Right atrium auricular region (tissue), 2 donors: Measurements from ENCODE around the gene STX16. TPM values are rescaled to one million over a fixed set of nuclear protein-coding genes. Genes with fewer than 3 reads are reported as not detected.
A peak's percentile ranks its signal among the peaks of the same experiment; 100 is the strongest.

ENCODE experiments used
- DNase-seq: peaks from one replicate; pipeline ENCODE4 v3.0.0-alpha.2; 2019; ENCODE audit warnings: low spot score
- H3K27ac ChIP-seq, 2 donors: fragments of 200-600 bp; sonication (generic); 1 replicate in 1 of 2; 2 replicates in 1 of 2; pipeline ENCODE4 v1.5.1; 2016 to 2019
- H3K27me3 ChIP-seq, 2 donors: fragments of 200-600 bp; sonication (generic); one replicate each; pipeline versions ENCODE4 v1.5.1 to v1.6.0; 2017 to 2019
- H3K36me3 ChIP-seq: fragments of 200-600 bp; sonication (generic); one replicate; pipeline ENCODE4 v1.5.1; 2016
- H3K4me1 ChIP-seq, 2 donors: fragments of 200-600 bp; sonication (generic); one replicate each; pipeline versions ENCODE4 v1.5.1 to v1.6.0; 2017 to 2019
- H3K4me3 ChIP-seq, 2 donors: fragments of 200-600 bp; sonication (generic); 1 replicate in 1 of 2; 2 replicates in 1 of 2; pipeline ENCODE4 v1.5.1; 2017 to 2019; ENCODE audit warnings: mild to moderate bottlenecking in 1 of 2, moderate library complexity in 1 of 2
- H3K9me3 ChIP-seq, 2 donors: fragments of 200-600 bp; sonication (generic); one replicate each; pipeline ENCODE4 v1.5.1; 2019
- total RNA-seq, 2 donors: library from RNA; depleted of rRNA; stranded (reverse); fragments of >200 nt; gene quantifications; one replicate each; pipeline ENCODE4 v1.1.0, GENCODE V29; 2016
- TF ChIP-seq, protein P1 (sequence below), 2 donors: fragments of 200-600 bp; sonication (generic); IDR thresholded peaks; one replicate each; pipeline ENCODE4 v1.5.1; 2019; ENCODE audit warnings: antibody characterized with exemption in 2 of 2

Gene STX16
- total RNA-seq, 2 donors from 2014 or later: 20.9 to 26.1 TPM

- TF ChIP-seq, protein P1, sequence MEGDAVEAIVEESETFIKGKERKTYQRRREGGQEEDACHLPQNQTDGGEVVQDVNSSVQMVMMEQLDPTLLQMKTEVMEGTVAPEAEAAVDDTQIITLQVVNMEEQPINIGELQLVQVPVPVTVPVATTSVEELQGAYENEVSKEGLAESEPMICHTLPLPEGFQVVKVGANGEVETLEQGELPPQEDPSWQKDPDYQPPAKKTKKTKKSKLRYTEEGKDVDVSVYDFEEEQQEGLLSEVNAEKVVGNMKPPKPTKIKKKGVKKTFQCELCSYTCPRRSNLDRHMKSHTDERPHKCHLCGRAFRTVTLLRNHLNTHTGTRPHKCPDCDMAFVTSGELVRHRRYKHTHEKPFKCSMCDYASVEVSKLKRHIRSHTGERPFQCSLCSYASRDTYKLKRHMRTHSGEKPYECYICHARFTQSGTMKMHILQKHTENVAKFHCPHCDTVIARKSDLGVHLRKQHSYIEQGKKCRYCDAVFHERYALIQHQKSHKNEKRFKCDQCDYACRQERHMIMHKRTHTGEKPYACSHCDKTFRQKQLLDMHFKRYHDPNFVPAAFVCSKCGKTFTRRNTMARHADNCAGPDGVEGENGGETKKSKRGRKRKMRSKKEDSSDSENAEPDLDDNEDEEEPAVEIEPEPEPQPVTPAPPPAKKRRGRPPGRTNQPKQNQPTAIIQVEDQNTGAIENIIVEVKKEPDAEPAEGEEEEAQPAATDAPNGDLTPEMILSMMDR (IDR thresholded peaks at IDR 0.05): no peak
- no peak for DNase-seq
- H3K4me1 ChIP-seq: no peaks in the 10 kb centered on the region
- H3K9me3 ChIP-seq: no peaks in the 10 kb centered on the region
- no peak overlapping the region for H3K27ac ChIP-seq
- H3K4me3 ChIP-seq: no peak overlapping the region
- H3K27me3 ChIP-seq: no peaks in the 10 kb centered on the region
- peaks cover 44% of the 10 kb centered on the region for H3K36me3 ChIP-seq
Measured at GRCh38 chr20:58701431-58702160, 50.5 kb downstream of the STX16 start.

DNA sequence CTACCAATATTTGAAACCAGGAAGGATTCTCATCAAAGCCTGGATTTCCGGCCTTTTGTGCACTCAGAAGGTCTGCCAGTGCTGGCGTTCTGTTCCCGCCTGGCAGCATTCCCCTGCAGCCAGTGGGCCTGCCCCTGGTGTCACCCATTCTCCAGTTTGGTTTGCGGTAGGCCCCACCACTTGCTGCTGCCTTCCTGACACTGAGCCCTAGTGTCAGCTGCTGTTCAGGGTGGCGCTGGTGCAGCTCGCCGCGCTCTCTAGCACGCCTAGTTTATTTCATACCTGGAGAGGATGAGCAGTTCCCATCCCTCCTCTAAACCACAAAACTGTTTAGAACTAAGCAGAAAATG lies 51.1 kb downstream of the STX16 start:
- Histone ChIP-seq H3K27me3 (no peaks in the 10 kb centered on the region), H3K9me3 (no peaks in the 10 kb centered on the region), H3K4me3 (no peak overlapping the region), H3K27ac (no peak overlapping the region), H3K4me1 (no peaks in the 10 kb centered on the region), H3K36me3 (peaks cover 38% of the 10 kb centered on the region)
- no peak for DNase-seq
- TF ChIP-seq, protein P1 (IDR thresholded peaks at IDR 0.05): no peak

- Histone ChIP-seq H3K27me3 (no peaks in the 10 kb centered on the region), H3K36me3 (peaks cover 38% of the 10 kb centered on the region), H3K27ac (no peak overlapping the region), H3K4me3 (no peak overlapping the region), H3K9me3 (no peaks in the 10 kb centered on the region), H3K4me1 (no peaks in the 10 kb centered on the region)
- TF ChIP-seq, protein P1 (IDR thresholded peaks at IDR 0.05): no peak
- DNase-seq: peak; percentile 50
Measured at GRCh38 chr20:58702859-58703648, 52.0 kb downstream of the STX16 start.

DNA sequence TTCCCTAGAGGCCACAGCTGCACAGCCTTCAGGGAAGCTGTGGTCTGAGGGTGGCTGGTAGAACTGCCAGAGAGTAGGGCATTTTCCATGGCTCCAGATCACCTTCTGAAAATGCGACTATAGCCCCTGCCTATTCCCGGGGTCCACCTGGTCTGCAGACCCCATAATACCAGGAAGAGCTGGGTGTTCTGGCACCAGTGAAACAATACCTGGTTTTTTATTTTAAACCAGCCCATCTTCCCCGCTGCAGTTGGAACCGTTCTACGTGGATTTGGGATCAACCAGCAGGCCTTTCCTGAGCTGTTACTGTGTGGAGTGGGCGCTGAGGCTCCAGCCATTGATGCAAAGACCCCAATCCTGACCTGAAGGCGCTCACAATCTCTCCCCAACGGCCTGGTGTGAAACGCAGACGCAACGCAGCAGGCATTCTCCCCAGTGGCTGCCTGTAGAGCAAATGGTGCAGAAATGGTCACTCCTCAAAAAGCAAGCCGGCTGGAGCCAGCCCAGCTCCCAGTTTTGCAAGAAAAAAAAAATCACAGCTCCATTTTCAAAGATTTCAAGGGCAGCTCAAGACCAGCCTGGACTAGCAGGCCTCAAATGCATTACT lies 52.8 kb downstream of the STX16 start:
- TF ChIP-seq, protein P1 (IDR thresholded peaks at IDR 0.05): no peak
- H3K4me1 ChIP-seq: no peaks in the 10 kb centered on the region
- no peak overlapping the region for H3K27ac ChIP-seq
- peak; percentile 28 for DNase-seq
- no peak overlapping the region for H3K4me3 ChIP-seq
- no peaks in the 10 kb centered on the region for H3K27me3 ChIP-seq
- no peaks in the 10 kb centered on the region for H3K9me3 ChIP-seq
- H3K36me3 ChIP-seq: peaks cover 33% of the 10 kb centered on the region

- H3K27me3 ChIP-seq: no peaks in the 10 kb centered on the region
- TF ChIP-seq, protein P1 (IDR thresholded peaks at IDR 0.05): no peak
- peaks cover 28% of the 10 kb centered on the region for H3K36me3 ChIP-seq
- no peaks in the 10 kb centered on the region for H3K4me1 ChIP-seq
- no peak overlapping the region for H3K4me3 ChIP-seq
- no peaks in the 10 kb centered on the region for H3K9me3 ChIP-seq
- DNase-seq: peak; percentile 30
- no peak overlapping the region for H3K27ac ChIP-seq
Measured at GRCh38 chr20:58705208-58705926, 54.3 kb downstream of the STX16 start.
